Measurements from ENCODE around the gene OOSP4B. TPM values are rescaled to one million over a fixed set of nuclear protein-coding genes. Genes with fewer than 3 reads are reported as not detected.

The OOSP4B gene
- total and polyA plus RNA-seq, 7 donors, result not detected

DNA sequence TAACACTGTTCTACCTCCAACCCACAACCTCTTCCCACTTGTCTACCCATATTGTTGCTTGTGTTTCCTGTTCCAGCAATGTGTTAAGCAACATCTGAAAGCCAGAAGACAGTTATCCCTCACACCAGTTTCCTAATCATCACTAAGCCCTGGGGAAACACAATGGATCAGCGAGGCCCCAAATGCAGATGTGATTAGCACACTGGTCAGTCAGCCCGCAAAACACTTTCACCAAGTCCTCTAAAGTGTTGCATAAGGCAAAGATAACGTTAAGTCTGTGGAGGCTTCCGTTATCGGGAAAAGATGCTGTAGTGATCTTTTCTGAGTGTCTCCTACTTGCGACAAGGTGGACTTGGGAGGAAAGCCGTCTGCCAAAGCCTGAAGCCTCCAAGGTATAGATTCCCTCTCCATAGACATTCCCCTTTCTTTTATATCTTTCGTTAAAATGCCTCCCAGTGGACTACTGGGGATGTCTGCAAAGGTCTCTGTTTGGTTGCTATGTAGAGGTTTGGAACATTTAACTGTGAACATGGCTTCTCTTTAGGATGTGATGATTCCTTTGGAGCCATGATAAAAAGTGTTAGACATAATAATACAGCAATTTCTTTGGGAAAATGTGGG is 39.5 kb downstream of the OOSP4B start, which contains the start of gene MS4A3:
Gene MS4A3 (plus strand): TSS at position 317 of the 621 bp plus-strand sequence. CDS start 4,496 bp downstream, outside the sequence.
- H3K9me3 ChIP-seq, result peaks cover 0 to 2% (median 0%) of the 10 kb centered on the region in 4 donors
- H3K36me3 ChIP-seq, result no peaks in the 10 kb centered on the region
- no peak within 1 kb of the TSS for H3K4me3 ChIP-seq
- H3K27ac ChIP-seq, result no peak within 1 kb of the TSS
- 78 to 83% methylated on average over 8 of the region's 8 CpGs for WGBS, 2 donors
- no peak for DNase-seq
- no peak for TF ChIP-seq CTCF (IDR thresholded peaks at IDR 0.05)
- TF ChIP-seq POLR2A (IDR thresholded peaks at IDR 0.05), result no peak
- no peak for TF ChIP-seq POLR2AphosphoS5 (IDR thresholded peaks at IDR 0.05)
- no peak for TF ChIP-seq EP300 (IDR thresholded peaks at IDR 0.05)
- no peaks in the 10 kb centered on the region for H3K4me1 ChIP-seq
- intact Hi-C loops (cut with DNase I), result no loop called here
- H3K27me3 ChIP-seq, result no peaks in the 10 kb centered on the region

GRCh38 chr11:60059052-60059451 is 42.1 kb downstream of the OOSP4B start:
- TF ChIP-seq POLR2A (IDR thresholded peaks at IDR 0.05) (no peak), POLR2AphosphoS5 (IDR thresholded peaks at IDR 0.05) (no peak), CTCF (IDR thresholded peaks at IDR 0.05) (no peak), EP300 (IDR thresholded peaks at IDR 0.05) (no peak)
- no peak overlapping the region for H3K4me3 ChIP-seq
- H3K27me3 ChIP-seq, result no peaks in the 10 kb centered on the region
- H3K4me1 ChIP-seq, result no peaks in the 10 kb centered on the region
- 72 to 81% methylated on average over 3 of the region's 3 CpGs for WGBS, 2 donors
- no peak overlapping the region for H3K27ac ChIP-seq
- no peaks in the 10 kb centered on the region for H3K36me3 ChIP-seq
- no peaks in the 10 kb centered on the region for H3K9me3 ChIP-seq
- intact Hi-C loops (cut with DNase I), result no loop called here
- DNase-seq, result no peak

- Histone ChIP-seq H3K4me1 (no peaks in the 10 kb centered on the region), H3K9me3 (no peaks in the 10 kb centered on the region), H3K36me3 (no peaks in the 10 kb centered on the region), H3K27ac (no peak overlapping the region), H3K4me3 (no peak overlapping the region), H3K27me3 (no peaks in the 10 kb centered on the region)
- TF ChIP-seq POLR2AphosphoS5 (IDR thresholded peaks at IDR 0.05) (no peak), POLR2A (IDR thresholded peaks at IDR 0.05) (no peak), CTCF (IDR thresholded peaks at IDR 0.05) (no peak), EP300 (IDR thresholded peaks at IDR 0.05) (no peak)
- WGBS, 2 donors, result 94 to 95% methylated on average over 4 of the region's 4 CpGs
- no peak for DNase-seq
- intact Hi-C loops (cut with DNase I), result no loop called here
Observed at GRCh38 chr11:60059521-60060240, 42.7 kb downstream of the OOSP4B start.

GRCh38 chr11:60064111-60064510 is 47.1 kb downstream of the OOSP4B start:
- intact Hi-C loops (cut with DNase I), result no loop called here
- H3K27ac ChIP-seq, result no peak overlapping the region
- WGBS, 2 donors, result 75 to 81% methylated on average over 1 of the region's 1 CpG
- no peaks in the 10 kb centered on the region for H3K4me1 ChIP-seq
- H3K36me3 ChIP-seq, result no peaks in the 10 kb centered on the region
- H3K4me3 ChIP-seq, result no peak overlapping the region
- no peak for DNase-seq
- TF ChIP-seq CTCF (IDR thresholded peaks at IDR 0.05) (no peak), POLR2A (IDR thresholded peaks at IDR 0.05) (no peak), POLR2AphosphoS5 (IDR thresholded peaks at IDR 0.05) (no peak), EP300 (IDR thresholded peaks at IDR 0.05) (no peak)
- H3K27me3 ChIP-seq, result no peaks in the 10 kb centered on the region
- no peaks in the 10 kb centered on the region for H3K9me3 ChIP-seq
